H1 (cell line): ENCODE data around the gene TCAP. TPM values are rescaled to one million over a fixed set of nuclear protein-coding genes. Genes with fewer than 3 reads are reported as not detected.

Experiments used
- CTCF ChIA-PET: fragments of 300-600 bp; sonication (Branson Sonifier 250); formaldehyde crosslinking; loops from one replicate; lab custom pipeline; 2021; ENCODE audit not compliant: partially characterized antibody; lab: Charles Lee
- POLR2A ChIA-PET: fragments of 300-600 bp; sonication (Branson Sonifier 250); formaldehyde crosslinking; loops from one replicate; lab custom pipeline; 2021; ENCODE audit warnings: inconsistent platforms; ENCODE audit not compliant: partially characterized antibody; lab: Charles Lee
- DNase-seq, 2 experiments: peaks; one replicate each; pipeline versions ENCODE4 v3.0.0 to v3.0.0-alpha.2; 2010 to 2022; ENCODE audit warnings: low spot score in 2 of 2, low read depth in 1 of 2, mixed read lengths in 1 of 2
- FAIRE-seq: peaks from 2 replicates; lab custom pipeline; 2011; peaks lifted over from hg19 to GRCh38; lab: Jason Lieb, UNC
- H2AFZ ChIP-seq: 2 replicates; pipeline ENCODE4 v1.8.1; 2012; ENCODE audit warnings: low read length, inconsistent platforms
- H2AK5ac ChIP-seq: 2 replicates; pipeline ENCODE4 v1.6.1; 2013; ENCODE audit warnings: low read depth, low read length
- H2BK120ac ChIP-seq: replicated peaks from 2 replicates; pipeline ENCODE3; 2013; ENCODE audit warnings: low read depth, low read length, inconsistent platforms
- H2BK12ac ChIP-seq: 2 replicates; pipeline ENCODE4 v1.6.1; 2013; ENCODE audit warnings: low read depth, low read length
- H2BK15ac ChIP-seq: 2 replicates; pipeline ENCODE4 v1.6.1; 2013; ENCODE audit warnings: low read length
- H2BK20ac ChIP-seq: 2 replicates; pipeline ENCODE4 v1.6.1; 2013; ENCODE audit warnings: low read length
- H2BK5ac ChIP-seq: 2 replicates; pipeline ENCODE4 v1.6.1; 2013; ENCODE audit warnings: low read depth, low read length
- H3K14ac ChIP-seq: 2 replicates; pipeline ENCODE4 v1.6.1; 2013; ENCODE audit warnings: inconsistent platforms; ENCODE audit not compliant: insufficient read length
- H3K18ac ChIP-seq: 2 replicates; pipeline ENCODE4 v1.6.1; 2013; ENCODE audit warnings: low read length; ENCODE audit errors: extremely low read depth
- H3K23ac ChIP-seq: 2 replicates; pipeline ENCODE4 v1.6.1; 2013; ENCODE audit warnings: inconsistent platforms; ENCODE audit not compliant: insufficient read length
- H3K23me2 ChIP-seq: 2 replicates; pipeline ENCODE4 v1.6.1; 2013; ENCODE audit warnings: low read depth, low read length
- H3K27ac ChIP-seq: 2 replicates; pipeline ENCODE4 v1.6.1; 2011; ENCODE audit warnings: low read depth, low read length, inconsistent platforms
- H3K27me3 ChIP-seq, 4 experiments: replicated peaks in 1 of 4; 1 replicate in 1 of 4; 2 replicates in 3 of 4; pipeline versions ENCODE4 v1.6.1 to v1.8.1; 2011 to 2013; ENCODE audit warnings: low read length in 3 of 4, mild to moderate bottlenecking in 3 of 4, inconsistent platforms in 2 of 4, mixed read lengths in 2 of 4, moderate library complexity in 1 of 4; ENCODE audit not compliant: control insufficient read depth in 3 of 4, insufficient read depth in 3 of 4; ENCODE audit errors: extremely low read depth in 1 of 4
- H3K36me3 ChIP-seq, 4 experiments: 2 replicates each; pipeline versions ENCODE4 v1.6.1 to v1.8.1; 2011 to 2013; ENCODE audit warnings: mild to moderate bottlenecking in 4 of 4, low read length in 3 of 4, moderate library complexity in 2 of 4, control low read depth in 1 of 4, inconsistent platforms in 1 of 4; ENCODE audit not compliant: insufficient read depth in 4 of 4, control insufficient read depth in 2 of 4
- H3K4ac ChIP-seq: replicated peaks from 2 replicates; pipeline ENCODE3; 2013; ENCODE audit warnings: low read length, low read depth, mixed read lengths, inconsistent platforms; ENCODE audit not compliant: insufficient read length
- H3K4me1 ChIP-seq, 4 experiments: replicated peaks in 1 of 4; 1 replicate in 1 of 4; 2 replicates in 3 of 4; pipeline versions ENCODE4 v1.6.1 to v1.8.1; 2011 to 2013; ENCODE audit warnings: low read length in 3 of 4, inconsistent platforms in 2 of 4, mixed read lengths in 1 of 4; ENCODE audit not compliant: insufficient read depth in 4 of 4, control insufficient read depth in 3 of 4
- H3K4me2 ChIP-seq, 2 experiments: 2 replicates each; pipeline versions ENCODE4 v1.6.1 to v1.8.1; 2011 to 2013; ENCODE audit warnings: low read depth in 2 of 2, low read length in 2 of 2, control low read depth in 1 of 2, inconsistent platforms in 1 of 2, mild to moderate bottlenecking in 1 of 2; ENCODE audit not compliant: insufficient read depth in 1 of 2
- H3K4me3 ChIP-seq, 4 experiments: fragments of 200-600, 300-600 bp in 1 of 4; sonication (generic), shearing (Covaris generic), sonication (Bioruptor Twin) in 1 of 4; 2 replicates each; pipeline versions ENCODE4 v1.5.1 to v1.8.1; 2011 to 2016; ENCODE audit warnings: low read length in 4 of 4, low read depth in 3 of 4, control low read depth in 2 of 4, inconsistent platforms in 2 of 4, mild to moderate bottlenecking in 2 of 4, mixed read lengths in 1 of 4, moderate library complexity in 1 of 4; ENCODE audit not compliant: insufficient read depth in 2 of 4; ENCODE audit errors: extremely low read depth in 1 of 4
- H3K56ac ChIP-seq: replicated peaks from 2 replicates; pipeline ENCODE3; 2013; ENCODE audit warnings: low read depth, mild to moderate bottlenecking, mixed read lengths, low read length, inconsistent platforms; ENCODE audit not compliant: insufficient read length
- H3K79me1 ChIP-seq: 2 replicates; pipeline ENCODE4 v1.6.1; 2013; ENCODE audit warnings: low read depth, low read length, control low read depth
- H3K79me2 ChIP-seq, 2 experiments: 2 replicates each; pipeline versions ENCODE4 v1.6.1 to v1.8.1; 2012 to 2013; ENCODE audit warnings: low read length in 2 of 2, mild to moderate bottlenecking in 2 of 2, inconsistent platforms in 1 of 2; ENCODE audit not compliant: insufficient read depth in 2 of 2, control insufficient read depth in 1 of 2
- H3K9ac ChIP-seq, 4 experiments: replicated peaks in 1 of 4; 1 replicate in 1 of 4; 2 replicates in 3 of 4; pipeline versions ENCODE4 v1.6.1 to v1.8.1; 2011 to 2013; ENCODE audit warnings: low read depth in 3 of 4, low read length in 3 of 4, control low read depth in 2 of 4, mild to moderate bottlenecking in 2 of 4, moderate library complexity in 2 of 4, inconsistent platforms in 1 of 4; ENCODE audit errors: extremely low read depth in 1 of 4
- H3K9me3 ChIP-seq, 2 experiments: 2 replicates each; pipeline versions ENCODE4 v1.6.1 to v1.8.1; 2012 to 2013; ENCODE audit warnings: mild to moderate bottlenecking in 2 of 2, moderate library complexity in 2 of 2, control low read depth in 1 of 2, inconsistent platforms in 1 of 2, low read depth in 1 of 2, low read length in 1 of 2, mixed read lengths in 1 of 2; ENCODE audit not compliant: insufficient read depth in 2 of 2
- H4K20me1 ChIP-seq, 2 experiments: replicated peaks in 1 of 2; 2 replicates each; pipeline versions ENCODE3 to v1.8.1; 2011 to 2013; ENCODE audit warnings: inconsistent platforms in 2 of 2, low read length in 2 of 2, mild to moderate bottlenecking in 1 of 2; ENCODE audit not compliant: insufficient read depth in 2 of 2, control insufficient read depth in 1 of 2
- H4K5ac ChIP-seq: 2 replicates; pipeline ENCODE4 v1.6.1; 2013; ENCODE audit warnings: low read length, low read depth, mixed read lengths, inconsistent platforms; ENCODE audit not compliant: insufficient read length
- H4K8ac ChIP-seq: 2 replicates; pipeline ENCODE4 v1.8.0; 2013; ENCODE audit warnings: mild to moderate bottlenecking, moderate library complexity, low read length, inconsistent platforms; ENCODE audit not compliant: insufficient read depth; ENCODE audit errors: extremely low read depth
- H4K91ac ChIP-seq: replicated peaks from 2 replicates; pipeline ENCODE3; 2013; ENCODE audit warnings: low read length, mixed read lengths, inconsistent platforms; ENCODE audit not compliant: insufficient read length
- HDAC2 ChIP-seq, 2 experiments: fragments of 300-600 bp in 1 of 2; sonication (generic) in 1 of 2; IDR thresholded peaks; 2 replicates each; pipeline ENCODE4 v1.6.1; 2011 to 2012; ENCODE audit warnings: low read depth in 2 of 2, low read length in 2 of 2, mild to moderate bottlenecking in 2 of 2, moderate library complexity in 2 of 2, borderline replicate concordance in 1 of 2, inconsistent platforms in 1 of 2
- KDM1A ChIP-seq: fragments of 200-600, 300-600 bp; sonication (generic); IDR thresholded peaks from 2 replicates; pipeline ENCODE4 v1.7.1; 2016; ENCODE audit warnings: mild to moderate bottlenecking, low read length, borderline replicate concordance
- PHF8 ChIP-seq: fragments of 200-600 bp; sonication (generic); conservative IDR thresholded peaks from 2 replicates; pipeline ENCODE4 v1.7.1; 2012; ENCODE audit warnings: low read depth, mild to moderate bottlenecking, inconsistent platforms, low read length, moderate library complexity
- POU5F1 ChIP-seq: IDR thresholded peaks from 2 replicates; pipeline ENCODE4 v1.6.1; 2011; ENCODE audit warnings: low read depth, mild to moderate bottlenecking, low read length, moderate library complexity
- SIRT6 ChIP-seq: IDR thresholded peaks from one replicate; pipeline ENCODE4 v1.7.1; 2012; ENCODE audit warnings: low read length, inconsistent platforms
- TBP ChIP-seq: IDR thresholded peaks from 2 replicates; pipeline ENCODE4 v1.6.1; 2011; ENCODE audit warnings: low read depth, low read length, improper control_type of control experiment
- WGBS, 2 experiments: shearing (Covaris generic) in 1 of 2; methylation state at CpG; one replicate each; pipeline versions ENCODE4 v1.1.6 to v1.1.7; 2013 to 2015; ENCODE audit warnings: low lambda C conversion rate in 2 of 2, mixed read lengths in 2 of 2, inconsistent platforms in 1 of 2, low coverage in 1 of 2, missing lambda C conversion rate in 1 of 2; ENCODE audit not compliant: insufficient replicate concordance in 2 of 2, insufficient coverage in 1 of 2, insufficient read length in 1 of 2; ENCODE audit errors: extremely low coverage in 1 of 2, missing lambda C conversion rate in 1 of 2; 5-methylcytosine and 5-hydroxymethylcytosine counted together
- polyA plus RNA-seq, 7 experiments: library from polyadenylated mRNA; depleted of rRNA in 3 of 7; stranded (reverse) in 5 of 7; unstranded in 2 of 7; fragments of >200 nt in 5 of 7; fragments of 200-250 nt in 2 of 7; gene quantifications; 1 replicate in 5 of 7; 2 replicates in 1 of 7; 4 replicates in 1 of 7; pipeline versions ENCODE4 v1.2.1 to v1.2.3, GENCODE V29; 2011 to 2013; ENCODE audit warnings: missing spikeins in 2 of 7, mixed read lengths in 2 of 7
- total RNA-seq: library from RNA; stranded (reverse); fragmentation: NEBNext Ultra II Directional; extraction: Animal tissue kit (Norgen Biotek cat#: 25700); gene quantifications from 2 replicates; pipeline ENCODE4 v1.2.1, GENCODE V29; 2021

The TCAP gene
- total and polyA plus RNA-seq, 2 of the 8 experiments (the other 6 are each of a cell fraction or from before 2014, with no cell fraction given) = 0.82 to 1.4 TPM

DNA sequence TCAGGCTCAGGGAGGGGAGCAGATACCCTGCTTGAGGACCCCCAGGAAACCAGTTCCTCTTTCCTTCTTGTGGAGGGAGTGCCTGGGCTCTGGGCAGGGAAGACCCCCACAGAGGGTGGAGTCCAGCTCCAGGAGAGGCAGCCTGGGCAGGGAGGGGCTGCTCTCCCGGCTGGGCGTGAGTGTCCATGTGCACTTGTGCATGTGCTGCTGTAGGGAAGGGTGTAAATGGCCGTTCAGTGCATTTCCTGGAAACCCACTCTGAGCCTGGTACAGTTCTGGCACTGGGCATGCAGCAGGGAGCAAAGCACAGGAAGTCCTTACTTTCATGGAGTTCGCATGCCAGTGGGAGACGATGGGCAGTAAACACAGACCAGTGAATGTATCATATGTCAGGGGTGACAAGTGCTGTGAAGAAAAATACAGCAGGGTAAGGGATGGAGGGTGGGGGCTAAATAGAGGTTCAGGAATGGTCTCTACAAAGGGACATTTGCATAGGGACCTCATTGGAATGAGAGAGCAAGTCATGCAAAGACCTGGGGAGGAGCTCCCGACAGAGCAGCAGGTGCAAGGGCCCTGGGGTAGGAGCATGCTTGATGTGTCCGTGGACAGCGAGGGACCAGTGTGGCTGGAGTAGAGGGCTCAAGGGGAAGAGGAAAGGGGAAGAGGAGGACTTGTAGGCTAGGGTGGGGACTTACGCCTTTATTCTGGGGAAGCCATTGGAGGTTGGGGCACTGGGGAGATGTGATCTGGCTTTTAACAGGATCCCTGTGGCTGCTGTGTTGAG, 22.7 kb upstream of the TCAP start:
- CTCF ChIA-PET = interaction anchor here (9.0 to 49.2 kb wide), 3 partner anchors 10 to 43 kb away, joined by 133 to 1885 read pairs (median 1096); partner anchors contain the start of genes ERBB2, PGAP3, PNMT and PPP1R1B
- Histone ChIP-seq H3K23me2 (peaks cover 4% of the 10 kb centered on the region), H3K23ac (no peak overlapping the region), H4K5ac (no peak overlapping the region), H3K56ac (no peak overlapping the region), H3K9me3 (no peaks in the 10 kb centered on the region), H3K27ac (no peak overlapping the region), H2BK20ac (0 out of 2 replicates have a peak overlapping the region, but pooled peaks have one; percentile 25), H3K4ac (no peak overlapping the region), H2BK12ac (no peak overlapping the region), H3K27me3 (0 out of 7 replicates have a peak, but pooled peaks cover 0 to 3% (median 0%) of the 10 kb centered on the region in 4 experiments), H3K4me2 (no peak overlapping the region), H2BK15ac (peak overlapping the region; percentile 84; the same call in 1 of the 2 replicates), H3K4me3 (no peak overlapping the region; a peak in 1 of 8 replicates), H3K36me3 (no peaks in the 10 kb centered on the region), H3K18ac (no peak overlapping the region), H2BK120ac (no peak overlapping the region), H4K91ac (no peak overlapping the region), H3K79me2 (peaks cover 8 to 77% of the 10 kb centered on the region in 2 experiments), H2AK5ac (0 out of 2 replicates have a peak overlapping the region, but pooled peaks have one; percentile 75), H3K4me1 (peaks cover 7 to 21% (median 15%) of the 10 kb centered on the region in 4 experiments), H2AFZ (no peak overlapping the region), H3K79me1 (peaks cover 43% of the 10 kb centered on the region), H2BK5ac (no peak overlapping the region), H4K8ac (no peak overlapping the region; the same call in 1 of the 2 replicates), H3K9ac (no peak overlapping the region; a peak in 1 of 7 replicates), H4K20me1 (peaks cover 3 to 29% of the 10 kb centered on the region in 2 experiments), H3K14ac (no peak overlapping the region)
- FAIRE-seq (no peak), DNase-seq (no peak)
- POLR2A ChIA-PET = interaction anchor here (0.6 to 7.7 kb wide), 4 partner anchors 8 to 26 kb away, joined by 3 to 39 read pairs (median 16); no protein-coding TSS in a partner anchor
- TF ChIP-seq POU5F1 = no peak
- peak; percentile 96 for TF ChIP-seq KDM1A
- TF ChIP-seq HDAC2 (IDR thresholded peaks at IDR 0.05; ENCODE audit: borderline replicate concordance in 1 of 2, low read depth in 2 of 2, low read length in 2 of 2) = peak in 1 of 2 experiments; percentile 81; a peak in 1 of 4 replicates
- no peak for TF ChIP-seq PHF8
- no peak for TF ChIP-seq TBP
- no peak for TF ChIP-seq SIRT6
- 88% methylated on average over 9 of the region's 9 CpGs; no CpG with 5 or more reads in 1 of the 2 experiments for WGBS, 2 experiments
